DMS 273 (cell line): Measurements from ENCODE around the gene ASTN1.
A peak's percentile ranks its signal among the peaks of the same experiment; 100 is the strongest.

Experiments
- DNase-seq: peaks from one replicate; lab custom pipeline; 2025; ENCODE audit not compliant: unreplicated experiment; lab: John Stamatoyannopoulos, UW

ASTN1 gene

DNA sequence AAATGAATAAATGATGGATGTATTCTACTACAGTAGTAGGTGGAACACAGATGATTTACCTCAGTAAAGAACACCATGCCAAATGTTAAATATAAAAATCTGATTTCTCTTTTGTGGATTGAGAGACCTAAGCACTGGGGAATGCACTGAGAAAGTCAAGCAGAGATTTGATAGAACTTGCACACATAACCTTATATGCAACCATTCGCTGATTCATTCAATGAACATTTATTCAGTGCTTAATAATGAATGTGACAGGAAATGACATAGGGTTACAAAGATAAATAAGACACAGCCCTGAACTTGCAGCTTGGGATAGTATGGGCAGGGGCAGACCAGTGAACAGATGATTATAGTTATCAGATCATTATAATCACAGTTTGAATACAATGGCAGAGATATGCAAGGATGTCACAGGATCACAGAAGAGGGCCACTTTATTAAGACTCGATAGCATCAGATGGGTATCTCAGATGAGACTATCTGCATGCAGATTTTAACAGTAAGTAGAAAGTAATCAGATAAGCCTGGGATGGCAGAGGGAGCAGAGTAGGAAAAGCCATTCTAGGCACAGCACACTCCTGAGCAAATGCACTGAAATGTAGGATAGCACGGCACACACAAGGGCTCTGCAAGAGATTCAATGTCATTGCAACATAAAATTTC is 169.4 kb downstream of the ASTN1 start:
- no peak for DNase-seq

DNA sequence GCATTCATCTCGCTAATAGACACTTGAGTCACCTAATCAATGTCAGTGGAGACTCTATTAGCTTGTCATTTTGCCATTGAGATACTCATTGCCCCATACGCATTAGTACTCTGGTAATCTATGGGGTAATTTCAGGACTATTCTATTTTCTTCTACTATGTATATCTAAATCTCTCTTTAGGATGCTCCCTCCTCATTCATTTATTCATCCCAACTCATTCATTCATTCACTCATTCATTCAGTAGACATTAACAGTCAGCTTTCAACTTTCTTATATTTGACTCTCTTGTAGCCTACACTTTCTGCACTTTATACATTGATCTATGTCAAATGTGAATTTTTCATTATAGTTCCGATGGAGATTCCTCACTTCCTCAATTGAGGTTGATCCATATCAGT is 170.9 kb downstream of the ASTN1 start:
- no peak for DNase-seq

DNA sequence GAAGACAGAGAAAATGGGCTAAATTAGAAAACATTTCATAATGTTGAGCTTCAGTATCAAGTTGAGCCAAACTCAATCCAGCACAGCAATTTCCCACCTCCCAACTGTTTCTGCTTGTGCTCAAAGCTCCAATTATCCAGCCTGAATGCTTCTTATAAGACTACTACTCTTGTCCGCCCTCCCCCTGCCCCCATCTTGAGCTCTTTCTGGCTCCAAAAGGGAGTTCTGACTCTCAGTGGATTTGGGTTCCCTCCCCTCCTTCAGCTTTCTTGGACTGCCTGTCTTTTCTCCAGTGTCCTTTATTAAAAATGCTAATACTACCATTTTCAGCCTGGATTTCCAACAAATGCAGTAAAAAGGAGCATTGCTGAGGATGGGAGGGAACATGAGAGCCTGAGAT is 174.8 kb downstream of the ASTN1 start:
- no peak for DNase-seq

DNA sequence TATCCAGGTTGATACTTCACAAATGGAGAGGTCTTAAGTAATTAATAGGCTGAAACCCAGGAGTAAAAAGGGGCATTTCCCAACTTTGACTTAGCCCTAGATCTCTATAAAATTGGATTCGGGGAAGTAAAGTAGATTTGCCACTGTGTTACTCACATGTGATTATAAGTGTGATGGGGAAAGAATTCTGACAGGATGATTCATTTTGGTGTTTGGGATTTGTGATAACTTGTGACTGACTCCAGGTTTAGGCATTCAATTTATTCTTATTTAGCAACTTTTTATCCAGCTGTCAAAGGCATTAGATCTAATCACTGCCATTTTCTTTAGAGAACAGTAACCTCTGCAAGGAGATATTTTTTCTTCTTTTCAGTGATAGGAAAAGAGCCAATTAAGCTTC is 175.5 kb downstream of the ASTN1 start:
- DNase-seq = no peak

DNA sequence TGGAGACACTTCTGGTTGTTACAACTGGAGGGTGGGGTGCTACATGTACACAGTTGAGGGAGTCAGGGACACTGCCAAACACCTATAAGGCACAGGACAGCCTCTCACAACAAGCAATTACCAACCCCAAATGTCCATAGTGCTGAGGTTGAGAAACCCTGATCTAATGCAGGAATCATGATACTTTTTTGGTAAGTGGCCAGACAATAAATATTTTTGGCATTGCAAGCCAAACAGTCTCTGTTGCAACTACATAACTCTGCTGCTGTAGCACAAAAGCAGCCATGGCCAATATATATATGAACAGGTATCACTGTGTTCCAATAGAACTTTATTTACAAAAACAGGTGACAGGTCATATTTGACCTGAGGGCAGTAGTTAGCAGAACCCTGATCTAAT is 177.5 kb downstream of the ASTN1 start:
- DNase-seq = no peak

DNA sequence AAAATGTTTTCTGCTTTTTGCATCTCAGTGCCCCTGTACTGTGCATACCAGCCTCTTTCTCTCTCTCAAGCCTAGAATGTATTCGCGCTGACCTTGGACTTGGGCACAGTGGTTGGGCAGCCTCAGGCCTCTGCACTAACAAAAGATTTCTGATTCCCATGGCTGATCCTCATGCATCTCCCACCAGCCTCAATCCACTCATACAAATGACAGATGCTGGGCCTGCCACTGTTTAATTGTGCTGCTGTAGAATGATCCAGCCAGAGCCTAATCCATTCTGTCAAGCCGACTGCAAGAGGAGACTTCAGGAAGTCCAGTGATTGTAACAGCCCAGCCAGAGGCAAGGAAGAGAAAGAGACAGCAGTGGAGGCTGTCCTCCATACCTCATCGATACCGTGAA is 180.8 kb downstream of the ASTN1 start:
- DNase-seq = no peak

DNA sequence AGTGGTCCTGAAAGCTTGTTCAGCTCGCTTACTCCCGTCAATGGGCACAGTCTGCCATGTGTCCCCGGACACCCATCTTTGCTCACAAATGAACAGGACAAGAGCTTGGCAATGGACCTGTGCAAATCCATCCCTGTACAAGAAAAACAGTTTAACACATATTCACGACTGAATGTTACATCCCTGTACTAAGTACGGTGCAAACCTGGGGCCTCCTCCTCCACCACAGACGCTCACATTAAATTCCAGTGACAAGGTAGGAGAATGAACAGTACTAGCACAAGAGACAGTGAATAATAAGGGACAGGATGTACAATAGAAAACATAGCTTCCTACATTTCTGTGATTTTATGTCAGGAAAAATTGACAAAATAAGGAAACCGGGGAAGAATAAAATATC is 187.7 kb downstream of the ASTN1 start:
- no peak for DNase-seq

DNA sequence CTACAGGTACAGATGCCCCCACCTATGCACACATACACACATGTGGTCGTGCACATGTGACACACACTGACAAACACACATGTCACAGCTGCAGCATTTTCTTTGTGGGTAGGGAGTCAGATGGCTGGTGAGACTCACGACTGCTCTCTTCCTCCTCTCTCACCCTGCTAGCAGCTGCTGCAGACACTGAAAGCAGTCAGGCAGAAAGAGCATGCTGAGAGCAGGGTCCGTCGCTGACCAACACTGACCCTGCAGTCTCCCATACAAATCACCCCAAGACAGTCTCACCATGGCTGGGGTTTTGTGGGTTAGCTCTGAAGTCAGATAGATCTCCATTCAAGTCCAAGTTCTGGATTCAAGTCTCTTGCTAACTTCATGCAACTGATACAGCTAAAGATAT is 188.3 kb downstream of the ASTN1 start:
- DNase-seq = no peak

DNA sequence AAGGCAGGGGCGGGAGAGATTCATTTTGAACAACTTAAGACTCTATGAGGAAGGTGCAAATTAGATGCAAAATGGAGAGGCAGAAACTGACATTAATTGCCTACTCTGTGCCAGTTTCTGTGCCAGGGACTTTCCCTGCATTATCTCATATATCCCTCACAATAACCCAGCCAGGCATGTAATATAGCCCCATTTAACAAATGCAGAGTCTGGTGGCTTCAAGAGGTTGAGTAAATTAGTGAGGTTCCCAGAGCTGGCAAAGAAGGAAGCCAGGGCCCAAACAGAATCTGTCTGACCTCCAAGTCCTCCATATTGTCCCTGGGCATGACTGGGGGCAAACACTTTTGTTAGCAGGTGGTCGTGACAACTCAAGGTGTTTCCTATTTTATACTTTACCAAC is 199.8 kb downstream of the ASTN1 start:
- no peak for DNase-seq

DNA sequence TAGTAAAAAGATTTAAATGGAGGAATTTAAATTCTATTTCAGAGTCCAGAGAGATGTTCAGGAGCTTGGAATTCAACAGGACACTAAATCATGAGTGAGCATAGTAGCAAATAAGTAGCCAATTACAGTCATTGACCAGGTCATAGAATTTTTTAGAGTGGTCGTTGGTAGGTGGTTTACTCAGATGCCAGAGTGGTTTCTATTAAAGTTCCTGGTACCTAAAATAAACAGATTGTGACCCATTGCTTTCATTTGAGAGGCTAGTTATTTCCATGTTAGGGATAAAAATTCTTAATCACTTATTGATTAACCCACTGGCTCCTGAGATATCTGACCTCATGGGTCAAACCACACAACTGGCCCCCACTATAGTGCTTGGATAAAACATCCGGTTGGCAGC is 201.3 kb downstream of the ASTN1 start:
- no peak for DNase-seq

DNA sequence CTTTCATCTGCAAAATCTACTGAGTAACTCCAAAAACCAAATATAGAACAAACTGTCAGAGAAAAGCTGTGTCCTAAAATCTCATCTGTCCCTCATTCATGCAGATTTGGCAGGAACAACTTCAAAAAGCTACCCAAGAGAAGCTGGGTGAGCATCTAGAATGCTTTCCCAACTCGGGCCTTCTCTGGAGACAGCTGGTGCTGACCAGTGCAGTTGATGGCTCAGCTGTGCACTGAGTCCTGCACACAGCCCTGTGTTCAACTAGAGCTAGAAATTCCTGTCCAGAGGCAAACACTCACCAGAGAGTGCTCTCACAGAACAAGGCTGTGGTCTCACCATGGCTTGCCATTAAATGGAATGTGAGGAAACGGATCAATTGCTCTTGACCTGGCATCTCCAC is 202.8 kb downstream of the ASTN1 start:
- DNase-seq = no peak

DNA sequence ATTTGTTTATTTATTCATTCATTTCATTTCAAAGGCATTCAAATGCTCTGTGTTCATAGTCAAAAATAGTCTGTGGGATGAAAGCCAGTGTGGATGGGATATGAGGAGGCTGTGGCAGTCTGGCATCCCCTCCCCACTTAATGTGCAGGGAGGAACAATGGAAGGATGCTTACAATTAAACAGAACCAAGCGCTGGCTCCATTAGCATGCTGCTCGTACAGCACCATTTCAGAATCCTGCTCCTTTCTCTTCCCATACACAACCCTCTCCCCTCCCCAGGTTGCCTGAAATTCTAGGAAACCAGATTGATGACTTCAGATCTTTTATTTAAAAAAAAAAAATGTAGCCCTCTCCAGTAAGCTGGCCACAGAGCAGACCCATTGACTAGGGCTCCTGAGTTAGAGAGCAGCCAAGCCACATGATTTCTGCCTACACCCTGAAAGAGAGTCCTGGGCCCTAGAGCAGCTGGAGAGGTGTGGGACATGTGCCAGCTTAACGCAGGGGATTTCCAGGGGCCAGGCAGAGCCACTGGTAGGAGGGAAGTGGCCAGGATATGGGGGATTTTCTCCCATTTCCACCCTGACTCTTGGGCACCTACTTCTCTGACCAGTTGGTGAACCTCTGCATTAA is 205.2 kb downstream of the ASTN1 start:
- no peak for DNase-seq

DNA sequence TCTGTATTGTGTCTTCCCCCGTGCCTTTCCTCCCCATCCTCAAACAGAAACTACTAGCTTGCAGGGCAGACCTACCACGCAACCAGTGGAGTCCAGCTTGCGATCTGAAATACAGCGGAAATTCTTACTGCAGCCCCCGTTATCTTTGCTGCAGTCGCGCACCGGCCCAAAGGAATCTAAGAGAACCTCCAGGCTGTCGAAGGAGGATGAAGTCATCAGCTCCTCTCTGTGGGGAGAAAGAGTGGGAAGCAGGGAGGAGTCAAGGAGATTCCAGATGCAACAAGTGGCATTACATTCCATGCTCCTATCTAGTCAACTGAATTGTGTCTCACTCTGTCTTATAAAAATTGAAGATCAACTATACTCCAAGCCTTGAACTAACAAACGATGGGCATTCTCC is 206.9 kb downstream of the ASTN1 start:
- DNase-seq = no peak

DNA sequence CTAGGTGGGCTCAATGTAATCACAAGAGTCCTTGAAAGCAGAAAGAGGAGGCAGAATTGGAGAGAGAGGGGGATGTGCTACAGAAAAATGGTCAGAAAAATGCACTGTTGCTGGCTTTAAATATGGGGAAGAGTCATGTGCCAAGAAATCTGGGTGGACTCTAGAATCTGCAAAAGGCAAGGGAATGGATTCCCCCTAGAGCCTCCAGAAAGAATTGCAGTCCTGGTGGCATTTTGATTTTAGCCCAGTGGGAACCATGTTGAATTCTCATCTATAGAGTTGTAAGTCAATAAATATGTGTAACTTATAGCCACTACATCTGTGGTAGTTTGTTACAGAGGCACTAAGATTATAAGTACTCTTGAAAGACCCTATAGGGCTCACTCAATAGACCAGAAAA is 210.3 kb downstream of the ASTN1 start:
- peak; percentile 22 for DNase-seq

DNA sequence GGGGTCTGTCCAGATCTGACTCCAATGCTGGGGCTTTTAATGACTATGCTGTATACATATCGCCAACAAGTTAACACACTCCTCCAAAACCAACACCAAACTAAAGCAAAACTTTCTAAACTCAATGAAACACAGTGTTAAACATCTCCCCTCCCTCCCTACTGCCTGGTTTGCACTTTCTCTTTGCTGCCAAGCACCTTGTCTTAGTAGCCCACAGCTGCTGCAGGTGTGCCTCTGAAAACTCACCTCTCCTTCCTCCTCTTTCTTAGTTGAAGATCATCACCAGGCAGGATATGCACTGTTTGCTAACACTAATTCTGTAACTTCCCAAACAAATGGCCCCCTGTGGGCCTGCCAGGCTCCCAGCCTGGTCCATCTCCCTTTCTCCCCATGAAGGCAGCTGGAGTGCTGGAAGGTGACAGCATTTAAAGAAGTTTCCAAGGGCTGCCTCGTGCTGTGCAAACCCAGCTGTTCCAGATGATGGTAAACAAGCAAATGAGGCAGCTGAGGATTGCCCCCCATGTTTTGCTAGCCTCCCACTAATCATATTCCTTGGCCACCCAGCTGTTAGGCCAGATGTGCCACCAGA is 213.7 kb downstream of the ASTN1 start:
- DNase-seq = no peak

DNA sequence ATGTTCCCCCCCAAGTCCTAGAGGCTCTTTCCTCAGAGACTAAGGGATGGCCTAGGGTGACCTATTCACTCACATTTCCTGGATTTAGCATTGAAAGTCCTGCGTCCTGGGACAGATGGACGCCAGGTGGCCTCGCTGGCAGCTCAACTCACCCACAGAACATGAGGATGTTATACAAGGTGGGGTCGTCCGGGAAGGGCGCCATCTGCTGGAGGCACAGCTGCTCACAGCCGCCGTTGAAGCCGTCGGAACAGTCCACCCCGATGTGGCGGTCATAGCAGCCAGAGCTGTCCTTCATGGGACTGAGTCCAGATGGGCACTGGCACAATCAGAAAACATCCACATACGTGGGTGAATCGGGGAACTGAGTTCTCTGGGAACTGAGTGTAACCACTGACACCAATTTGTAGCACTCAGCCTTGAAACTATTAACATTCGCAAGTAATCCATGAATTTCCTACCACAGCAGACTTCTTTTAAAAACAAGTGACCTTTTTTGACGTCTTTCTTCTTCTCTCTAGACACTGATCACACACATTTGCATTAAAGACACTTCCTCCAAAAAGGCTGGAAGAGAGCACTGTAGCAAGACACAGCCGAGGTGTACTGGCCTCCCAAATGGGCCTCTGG is 215.4 kb downstream of the ASTN1 start:
- DNase-seq = peak; percentile 67

DNA sequence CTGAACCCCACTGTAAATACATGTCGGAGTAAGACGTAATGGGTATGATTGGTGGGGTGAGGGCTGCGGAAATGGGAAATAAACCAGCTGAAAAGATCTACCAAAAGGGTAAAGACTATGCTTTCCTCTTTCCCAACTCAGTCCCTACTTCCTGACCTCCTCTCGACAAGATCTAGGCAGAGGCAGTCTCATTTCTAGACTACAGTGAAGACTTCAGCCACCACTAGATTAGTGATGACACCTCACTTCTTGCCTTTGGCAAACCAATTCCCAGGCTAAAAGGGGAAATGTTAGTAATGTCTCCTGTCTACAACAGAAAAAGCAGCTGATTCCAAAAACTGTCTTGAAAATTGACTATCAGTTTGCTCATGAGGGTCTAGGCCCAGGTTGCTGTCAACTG is 219.9 kb downstream of the ASTN1 start:
- no peak for DNase-seq

DNA sequence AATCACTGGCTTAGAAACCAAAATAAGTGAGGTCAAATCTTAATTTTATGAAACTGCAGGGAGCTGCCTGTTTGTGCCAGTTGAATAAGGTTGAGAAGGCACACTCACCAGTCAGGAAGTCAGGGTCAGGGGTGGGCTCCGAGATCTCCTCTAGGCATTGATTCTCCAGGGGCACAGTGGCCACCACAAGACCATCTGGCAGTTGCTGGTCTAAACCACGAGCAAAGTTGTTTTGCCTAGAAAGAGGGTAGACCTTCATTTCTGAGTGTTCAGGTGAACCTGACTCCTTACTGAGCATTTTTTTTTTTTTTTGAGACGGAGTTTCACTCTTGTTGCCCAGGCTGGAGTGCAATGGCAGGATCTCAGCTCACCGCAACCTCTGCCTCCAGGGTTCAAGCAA is 220.7 kb downstream of the ASTN1 start:
- DNase-seq = no peak

DNA sequence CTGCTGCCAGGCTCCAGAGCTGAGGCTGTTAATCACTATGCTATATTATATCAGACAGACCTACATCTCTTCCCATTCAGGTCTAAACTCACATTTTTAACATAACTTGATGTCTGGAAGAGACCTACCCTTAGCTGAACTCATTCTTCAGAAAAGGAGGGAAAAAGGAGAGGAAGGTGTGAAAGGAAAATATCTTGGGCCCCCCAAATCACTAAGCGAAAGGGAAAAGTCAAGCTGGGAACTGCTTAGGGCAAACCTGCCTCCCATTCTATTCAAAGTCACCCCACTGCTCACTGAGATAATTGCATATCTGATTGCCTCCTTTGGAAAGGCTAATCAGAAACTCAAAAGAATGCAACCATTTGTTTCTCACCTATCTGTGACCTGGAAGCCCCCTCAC is 222.2 kb downstream of the ASTN1 start:
- no peak for DNase-seq

DNA sequence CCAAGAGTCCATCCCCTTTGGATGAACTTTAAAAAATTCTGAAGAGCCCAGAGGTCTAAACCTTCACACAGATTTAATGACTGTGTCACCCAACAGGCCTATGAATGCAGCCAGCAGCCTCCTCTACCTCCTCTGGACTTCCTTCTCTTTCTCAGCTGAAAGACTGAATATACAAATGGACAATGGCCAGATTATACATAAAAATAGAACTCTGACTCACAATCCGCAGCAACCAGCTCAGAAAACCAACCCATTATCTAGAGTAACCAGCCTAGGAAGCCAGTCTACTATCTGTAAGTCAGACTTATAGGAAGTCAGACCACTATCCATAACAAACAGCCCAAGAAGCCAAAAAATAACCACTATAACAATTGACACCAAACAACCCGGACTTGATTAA is 224.5 kb downstream of the ASTN1 start:
- no peak for DNase-seq

DNA sequence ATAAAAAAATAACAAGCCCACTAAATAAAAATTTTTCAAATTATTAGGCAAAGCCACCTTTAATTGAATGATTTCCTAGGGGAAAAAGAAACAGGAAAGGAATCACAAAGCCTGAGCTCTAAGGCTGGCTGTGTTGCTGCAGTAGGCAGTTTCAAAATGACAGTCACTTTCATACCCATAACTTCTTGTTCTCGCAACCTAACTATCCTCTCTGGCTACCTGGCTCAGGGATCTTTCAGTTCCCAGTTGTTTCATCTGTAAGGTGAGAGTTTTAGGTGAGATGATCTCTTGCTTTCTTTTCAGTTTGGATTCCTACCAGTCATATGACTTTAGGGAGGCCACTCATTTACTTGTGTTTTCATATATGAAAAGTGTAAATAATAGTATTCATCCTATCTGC is 226.1 kb downstream of the ASTN1 start:
- no peak for DNase-seq

DNA sequence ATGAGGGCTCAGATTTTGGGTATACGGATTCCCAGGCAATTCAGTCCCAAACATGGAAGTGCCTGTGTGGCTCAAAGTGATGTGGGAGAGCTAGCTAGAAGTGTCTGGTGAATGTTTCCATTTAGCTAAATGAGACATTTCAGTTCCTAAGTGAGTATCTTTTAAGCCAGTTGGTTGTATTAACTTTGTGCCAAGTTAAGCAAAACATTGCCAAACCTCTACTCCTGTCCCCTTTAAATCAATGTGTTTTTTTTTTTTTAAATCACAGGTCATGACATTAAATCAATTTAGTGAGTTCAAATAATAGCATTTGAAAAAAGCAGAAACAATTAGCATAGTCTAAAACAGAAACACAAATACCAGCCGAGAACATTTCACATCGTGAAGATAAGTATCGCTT is 230.1 kb downstream of the ASTN1 start:
- DNase-seq = no peak
